A549 (cell line): ENCODE results near the gene KCNQ1OT1. TPM values are rescaled to one million over a fixed set of nuclear protein-coding genes. Genes with fewer than 3 reads are reported as not detected.

Experiments used
- ATAC-seq, 2 experiments: fragments of 200-7000 bp in 1 of 2; fragments of >200 bp in 1 of 2; cut with Nextera tagmentation in 1 of 2; cut with Tn5 transposase in 1 of 2; 3 replicates each; pipeline versions ENCODE4 v1.8.0 to v1.9.1; 2018 to 2020; ENCODE audit warnings: mild to moderate bottlenecking in 1 of 2, moderate library complexity in 1 of 2
- CTCF ChIA-PET: fragments of 300-600 bp; sonication (Branson Sonifier 250); formaldehyde crosslinking; extraction: SDS; loops from one replicate; lab custom pipeline; 2021; ENCODE audit warnings: antibody characterized with exemption, inconsistent platforms; lab: Yijun Ruan, JAX
- POLR2A ChIA-PET: fragments of 350-600 bp; formaldehyde crosslinking; extraction: SDS; loops from one replicate; lab custom pipeline; 2021; ENCODE audit warnings: antibody characterized with exemption, inconsistent platforms; lab: Yijun Ruan, JAX
- DNase-seq, 2 experiments: peaks; one replicate each; pipeline versions ENCODE4 v3.0.0 to v3.0.0-alpha.2; 2011 to 2016; ENCODE audit warnings: low read depth in 1 of 2, low spot score in 1 of 2
- FAIRE-seq: peaks from 2 replicates; lab custom pipeline; 2011; peaks lifted over from hg19 to GRCh38; lab: Jason Lieb, UNC
- H3K27ac ChIP-seq, 2 experiments: fragments of >200 bp; sonication (Bioruptor Twin); formaldehyde crosslinking; 3 replicates each; pipeline ENCODE4 v1.5.1; 2016 to 2017
- H3K4me1 ChIP-seq: fragments of >200 bp; sonication (Bioruptor Twin); formaldehyde crosslinking; 3 replicates; pipeline ENCODE4 v1.6.1; 2016
- H3K4me2 ChIP-seq: fragments of >200 bp; sonication (Bioruptor Twin); formaldehyde crosslinking; 3 replicates; pipeline ENCODE4 v1.6.1; 2016
- H3K4me3 ChIP-seq: fragments of >200 bp; sonication (Bioruptor Twin); formaldehyde crosslinking; 3 replicates; pipeline ENCODE4 v1.5.1; 2016
- H3K9me3 ChIP-seq: fragments of >200 bp; sonication (Bioruptor Twin); formaldehyde crosslinking; 3 replicates; pipeline ENCODE4 v1.6.1; 2016
- CBX8 ChIP-seq: fragments of 200-600 bp; sonication (generic); IDR thresholded peaks from 2 replicates; pipeline ENCODE4 v1.6.1; 2016
- ESRRA ChIP-seq: fragments of 150-350 bp; IDR thresholded peaks from 2 replicates; pipeline ENCODE4 v1.6.1; 2014; ENCODE audit warnings: mild to moderate bottlenecking, low read length, borderline replicate concordance
- HOXA7 ChIP-seq: fragments of 250-450 bp; sonication (Bioruptor Pico); IDR thresholded peaks from 2 replicates; pipeline ENCODE4 v1.5.0; 2020; ENCODE audit warnings: mild to moderate bottlenecking, moderate library complexity
- KDM1A ChIP-seq: fragments of 200-600 bp; sonication (generic); IDR thresholded peaks from 2 replicates; pipeline ENCODE4 v1.6.1; 2016; ENCODE audit warnings: low read depth, mild to moderate bottlenecking
- RCOR1 ChIP-seq: fragments of 150-350 bp; IDR thresholded peaks from 2 replicates; pipeline ENCODE4 v1.6.1; 2014; ENCODE audit warnings: antibody characterized with exemption, low read length, low read depth
- RFX5 ChIP-seq: fragments of 450-650 bp; IDR thresholded peaks from 2 replicates; pipeline ENCODE4 v1.7.1; 2014; ENCODE audit warnings: antibody characterized with exemption, mild to moderate bottlenecking, moderate library complexity
- TFCP2L1 ChIP-seq: fragments of 250-450 bp; sonication (Bioruptor Pico); IDR thresholded peaks from 2 replicates; pipeline ENCODE4 v1.5.0; 2021; ENCODE audit warnings: mild to moderate bottlenecking
- ZNF302 ChIP-seq: fragments of 250-450 bp; sonication (Bioruptor Pico); IDR thresholded peaks from 2 replicates; pipeline ENCODE4 v1.9.0; 2021; ENCODE audit warnings: inconsistent platforms, mild to moderate bottlenecking, moderate library complexity
- WGBS: methylation state at CpG from one replicate; pipeline ENCODE4 v1.1.6; 2017; ENCODE audit errors: missing lambda C conversion rate; 5-methylcytosine and 5-hydroxymethylcytosine counted together
- polyA plus RNA-seq, 4 experiments: library from polyadenylated mRNA; depleted of rRNA in 3 of 4; stranded (reverse); fragments of >200 nt; fragmentation: RNase III in 1 of 4; extraction: RNeasy Plus Mini Kit Qiagen cat#74134 plus additional on column Dnase treatment in 1 of 4; gene quantifications; 2 replicates in 3 of 4; 3 replicates in 1 of 4; pipeline ENCODE4 v1.2.3, GENCODE V29; 2011 to 2017
- TF ChIP-seq, protein P1 (sequence below): fragments of >200 bp; sonication (Bioruptor Twin); formaldehyde crosslinking; IDR thresholded peaks from 3 replicates; pipeline ENCODE4 v1.5.1; 2016
- TF ChIP-seq, protein P2 (sequence below): fragments of 250-450 bp; sonication (Bioruptor Pico); IDR thresholded peaks from 2 replicates; pipeline ENCODE4 v1.5.0; 2020; ENCODE audit warnings: low read depth, mild to moderate bottlenecking, moderate library complexity
- TF ChIP-seq, protein P3 (sequence below): IDR thresholded peaks from 2 replicates; pipeline ENCODE4 v1.6.1; 2012
- TF ChIP-seq, protein P4 (sequence below): fragments of 200-600 bp; sonication (generic); IDR thresholded peaks from 2 replicates; pipeline ENCODE4 v1.6.1; 2016; ENCODE audit warnings: antibody characterized with exemption, mild to moderate bottlenecking, moderate library complexity
- TF ChIP-seq, protein P5 (sequence below): fragments of 250-450 bp; sonication (Bioruptor Pico); IDR thresholded peaks from 2 replicates; pipeline ENCODE4 v1.5.0; 2021; ENCODE audit warnings: mild to moderate bottlenecking, moderate library complexity, borderline replicate concordance

Gene KCNQ1OT1
- polyA plus RNA-seq, 2 of the 4 experiments (the other 2 are of a cell fraction) = 0.03 to 0.13 TPM

DNA sequence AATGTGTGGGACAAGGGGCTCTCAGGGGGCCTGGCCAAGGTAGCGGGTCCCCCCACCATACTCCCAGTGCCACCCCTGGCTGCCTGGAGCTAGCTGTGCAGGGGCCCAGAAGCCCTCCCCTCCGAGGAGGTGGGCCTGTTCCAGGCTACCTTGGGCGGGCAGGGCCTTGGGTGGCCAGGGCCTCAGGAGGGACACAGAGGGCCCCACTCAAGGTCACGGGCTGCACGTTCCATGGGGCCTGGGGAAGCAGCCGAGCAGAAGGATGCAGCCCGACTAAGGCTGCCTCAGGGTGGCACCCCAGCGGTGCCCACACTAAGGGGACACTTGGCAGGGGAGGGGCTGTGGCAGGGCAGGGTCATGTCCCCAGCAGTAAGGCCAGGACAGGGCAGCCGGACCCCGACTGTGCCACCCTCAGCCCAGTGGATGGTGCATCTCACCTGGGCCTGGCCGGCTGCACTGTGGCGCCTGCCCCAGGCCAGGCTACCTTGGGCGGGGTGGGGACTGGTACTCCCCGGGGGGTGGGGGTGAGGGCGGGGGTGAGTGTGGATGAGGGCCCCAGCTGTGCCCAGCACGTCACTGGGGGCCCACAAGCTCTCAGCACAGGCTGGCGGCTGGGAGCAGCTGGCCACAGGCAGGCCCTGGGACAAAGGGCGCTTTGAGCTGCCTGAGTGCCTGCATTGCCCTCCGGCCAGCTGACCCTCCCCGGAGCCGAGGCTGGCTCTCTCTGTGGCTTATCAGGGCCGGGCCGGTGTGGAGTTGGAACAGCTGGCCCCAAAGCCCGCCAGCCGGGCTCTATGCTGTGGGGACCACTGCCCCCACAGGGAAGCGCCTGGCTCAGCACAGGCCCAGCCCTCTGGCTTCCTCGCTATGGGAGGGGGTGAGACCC lies 137.9 kb downstream of the KCNQ1OT1 start:
- H3K4me2 ChIP-seq = no peak overlapping the region
- 93% methylated on average over 6 of the region's 27 CpGs for WGBS
- ATAC-seq (no peak; a peak in 1 of 6 replicates), DNase-seq (no peak), FAIRE-seq (no peak)
- no peak overlapping the region for H3K27ac ChIP-seq
- no peak overlapping the region for H3K4me3 ChIP-seq
- CTCF ChIA-PET = interaction anchor here (1.0 to 4.1 kb wide), 2 partner anchors 30 to 327 kb away, joined by 4 to 22 read pairs; no protein-coding TSS in a partner anchor
- no peaks in the 10 kb centered on the region for H3K9me3 ChIP-seq
- H3K4me1 ChIP-seq = no peaks in the 10 kb centered on the region
- POLR2A ChIA-PET = no interaction called here
- TF ChIP-seq HOXA7 (CRISPR knock-in tag) = no peak
- no peak for TF ChIP-seq ZNF302 (CRISPR knock-in tag)
- no peak for TF ChIP-seq CBX8
- TF ChIP-seq, protein P1, sequence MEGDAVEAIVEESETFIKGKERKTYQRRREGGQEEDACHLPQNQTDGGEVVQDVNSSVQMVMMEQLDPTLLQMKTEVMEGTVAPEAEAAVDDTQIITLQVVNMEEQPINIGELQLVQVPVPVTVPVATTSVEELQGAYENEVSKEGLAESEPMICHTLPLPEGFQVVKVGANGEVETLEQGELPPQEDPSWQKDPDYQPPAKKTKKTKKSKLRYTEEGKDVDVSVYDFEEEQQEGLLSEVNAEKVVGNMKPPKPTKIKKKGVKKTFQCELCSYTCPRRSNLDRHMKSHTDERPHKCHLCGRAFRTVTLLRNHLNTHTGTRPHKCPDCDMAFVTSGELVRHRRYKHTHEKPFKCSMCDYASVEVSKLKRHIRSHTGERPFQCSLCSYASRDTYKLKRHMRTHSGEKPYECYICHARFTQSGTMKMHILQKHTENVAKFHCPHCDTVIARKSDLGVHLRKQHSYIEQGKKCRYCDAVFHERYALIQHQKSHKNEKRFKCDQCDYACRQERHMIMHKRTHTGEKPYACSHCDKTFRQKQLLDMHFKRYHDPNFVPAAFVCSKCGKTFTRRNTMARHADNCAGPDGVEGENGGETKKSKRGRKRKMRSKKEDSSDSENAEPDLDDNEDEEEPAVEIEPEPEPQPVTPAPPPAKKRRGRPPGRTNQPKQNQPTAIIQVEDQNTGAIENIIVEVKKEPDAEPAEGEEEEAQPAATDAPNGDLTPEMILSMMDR = no peak
- no peak for TF ChIP-seq KDM1A
- TF ChIP-seq, protein P2, sequence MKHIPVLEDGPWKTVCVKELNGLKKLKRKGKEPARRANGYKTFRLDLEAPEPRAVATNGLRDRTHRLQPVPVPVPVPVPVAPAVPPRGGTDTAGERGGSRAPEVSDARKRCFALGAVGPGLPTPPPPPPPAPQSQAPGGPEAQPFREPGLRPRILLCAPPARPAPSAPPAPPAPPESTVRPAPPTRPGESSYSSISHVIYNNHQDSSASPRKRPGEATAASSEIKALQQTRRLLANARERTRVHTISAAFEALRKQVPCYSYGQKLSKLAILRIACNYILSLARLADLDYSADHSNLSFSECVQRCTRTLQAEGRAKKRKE (CRISPR knock-in tag) = no peak
- TF ChIP-seq ESRRA = no peak
- no peak for TF ChIP-seq TFCP2L1 (CRISPR knock-in tag)
- TF ChIP-seq, protein P3, sequence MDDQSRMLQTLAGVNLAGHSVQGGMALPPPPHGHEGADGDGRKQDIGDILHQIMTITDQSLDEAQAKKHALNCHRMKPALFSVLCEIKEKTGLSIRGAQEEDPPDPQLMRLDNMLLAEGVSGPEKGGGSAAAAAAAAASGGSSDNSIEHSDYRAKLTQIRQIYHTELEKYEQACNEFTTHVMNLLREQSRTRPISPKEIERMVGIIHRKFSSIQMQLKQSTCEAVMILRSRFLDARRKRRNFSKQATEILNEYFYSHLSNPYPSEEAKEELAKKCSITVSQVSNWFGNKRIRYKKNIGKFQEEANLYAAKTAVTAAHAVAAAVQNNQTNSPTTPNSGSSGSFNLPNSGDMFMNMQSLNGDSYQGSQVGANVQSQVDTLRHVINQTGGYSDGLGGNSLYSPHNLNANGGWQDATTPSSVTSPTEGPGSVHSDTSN = no peak
- no peak for TF ChIP-seq RFX5
- TF ChIP-seq, protein P4, sequence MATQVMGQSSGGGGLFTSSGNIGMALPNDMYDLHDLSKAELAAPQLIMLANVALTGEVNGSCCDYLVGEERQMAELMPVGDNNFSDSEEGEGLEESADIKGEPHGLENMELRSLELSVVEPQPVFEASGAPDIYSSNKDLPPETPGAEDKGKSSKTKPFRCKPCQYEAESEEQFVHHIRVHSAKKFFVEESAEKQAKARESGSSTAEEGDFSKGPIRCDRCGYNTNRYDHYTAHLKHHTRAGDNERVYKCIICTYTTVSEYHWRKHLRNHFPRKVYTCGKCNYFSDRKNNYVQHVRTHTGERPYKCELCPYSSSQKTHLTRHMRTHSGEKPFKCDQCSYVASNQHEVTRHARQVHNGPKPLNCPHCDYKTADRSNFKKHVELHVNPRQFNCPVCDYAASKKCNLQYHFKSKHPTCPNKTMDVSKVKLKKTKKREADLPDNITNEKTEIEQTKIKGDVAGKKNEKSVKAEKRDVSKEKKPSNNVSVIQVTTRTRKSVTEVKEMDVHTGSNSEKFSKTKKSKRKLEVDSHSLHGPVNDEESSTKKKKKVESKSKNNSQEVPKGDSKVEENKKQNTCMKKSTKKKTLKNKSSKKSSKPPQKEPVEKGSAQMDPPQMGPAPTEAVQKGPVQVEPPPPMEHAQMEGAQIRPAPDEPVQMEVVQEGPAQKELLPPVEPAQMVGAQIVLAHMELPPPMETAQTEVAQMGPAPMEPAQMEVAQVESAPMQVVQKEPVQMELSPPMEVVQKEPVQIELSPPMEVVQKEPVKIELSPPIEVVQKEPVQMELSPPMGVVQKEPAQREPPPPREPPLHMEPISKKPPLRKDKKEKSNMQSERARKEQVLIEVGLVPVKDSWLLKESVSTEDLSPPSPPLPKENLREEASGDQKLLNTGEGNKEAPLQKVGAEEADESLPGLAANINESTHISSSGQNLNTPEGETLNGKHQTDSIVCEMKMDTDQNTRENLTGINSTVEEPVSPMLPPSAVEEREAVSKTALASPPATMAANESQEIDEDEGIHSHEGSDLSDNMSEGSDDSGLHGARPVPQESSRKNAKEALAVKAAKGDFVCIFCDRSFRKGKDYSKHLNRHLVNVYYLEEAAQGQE = no peak
- TF ChIP-seq, protein P5, sequence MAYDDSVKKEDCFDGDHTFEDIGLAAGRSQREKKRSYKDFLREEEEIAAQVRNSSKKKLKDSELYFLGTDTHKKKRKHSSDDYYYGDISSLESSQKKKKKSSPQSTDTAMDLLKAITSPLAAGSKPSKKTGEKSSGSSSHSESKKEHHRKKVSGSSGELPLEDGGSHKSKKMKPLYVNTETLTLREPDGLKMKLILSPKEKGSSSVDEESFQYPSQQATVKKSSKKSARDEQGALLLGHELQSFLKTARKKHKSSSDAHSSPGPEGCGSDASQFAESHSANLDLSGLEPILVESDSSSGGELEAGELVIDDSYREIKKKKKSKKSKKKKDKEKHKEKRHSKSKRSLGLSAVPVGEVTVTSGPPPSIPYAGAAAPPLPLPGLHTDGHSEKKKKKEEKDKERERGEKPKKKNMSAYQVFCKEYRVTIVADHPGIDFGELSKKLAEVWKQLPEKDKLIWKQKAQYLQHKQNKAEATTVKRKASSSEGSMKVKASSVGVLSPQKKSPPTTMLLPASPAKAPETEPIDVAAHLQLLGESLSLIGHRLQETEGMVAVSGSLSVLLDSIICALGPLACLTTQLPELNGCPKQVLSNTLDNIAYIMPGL (CRISPR knock-in tag) = no peak
- no peak for TF ChIP-seq RCOR1
